DLD1 (cell line): ENCODE results near the gene HSD17B1.
"Not testable (repeated sequence)": the region's sequence is repeated elsewhere in the genome, so short reads cannot be mapped to it uniquely, and the experiment has no call there.

Source experiments
- in situ Hi-C: cut with HindIII; loops from 2 replicates; pipeline ENCODE4 v1.10.0; 2017; ENCODE audit warnings: low sequenced_read_pairs

Gene HSD17B1, protein sequence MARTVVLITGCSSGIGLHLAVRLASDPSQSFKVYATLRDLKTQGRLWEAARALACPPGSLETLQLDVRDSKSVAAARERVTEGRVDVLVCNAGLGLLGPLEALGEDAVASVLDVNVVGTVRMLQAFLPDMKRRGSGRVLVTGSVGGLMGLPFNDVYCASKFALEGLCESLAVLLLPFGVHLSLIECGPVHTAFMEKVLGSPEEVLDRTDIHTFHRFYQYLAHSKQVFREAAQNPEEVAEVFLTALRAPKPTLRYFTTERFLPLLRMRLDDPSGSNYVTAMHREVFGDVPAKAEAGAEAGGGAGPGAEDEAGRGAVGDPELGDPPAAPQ

DNA sequence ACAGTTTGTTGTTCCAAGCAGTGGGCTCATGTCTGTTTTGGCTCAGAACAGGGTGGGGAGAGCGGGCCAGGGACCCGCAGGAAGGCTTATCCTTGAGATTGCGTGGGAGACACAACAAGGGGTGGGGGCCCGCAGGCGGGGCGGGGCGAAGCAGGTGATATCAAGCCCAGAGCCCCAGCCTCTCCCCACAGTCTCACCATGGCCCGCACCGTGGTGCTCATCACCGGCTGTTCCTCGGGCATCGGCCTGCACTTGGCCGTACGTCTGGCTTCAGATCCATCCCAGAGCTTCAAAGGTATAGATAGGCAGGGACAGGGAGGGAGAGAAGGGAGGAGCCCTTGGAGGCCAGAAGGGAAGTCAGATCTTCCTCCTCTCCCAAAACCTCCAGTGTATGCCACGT is at the start of gene HSD17B1:
Gene HSD17B1 (plus strand): TSS at position 188 of the 400 bp plus-strand sequence. CDS start 11 bp downstream, at position 199.
- in situ Hi-C loops = not testable (repeated sequence)

DNA sequence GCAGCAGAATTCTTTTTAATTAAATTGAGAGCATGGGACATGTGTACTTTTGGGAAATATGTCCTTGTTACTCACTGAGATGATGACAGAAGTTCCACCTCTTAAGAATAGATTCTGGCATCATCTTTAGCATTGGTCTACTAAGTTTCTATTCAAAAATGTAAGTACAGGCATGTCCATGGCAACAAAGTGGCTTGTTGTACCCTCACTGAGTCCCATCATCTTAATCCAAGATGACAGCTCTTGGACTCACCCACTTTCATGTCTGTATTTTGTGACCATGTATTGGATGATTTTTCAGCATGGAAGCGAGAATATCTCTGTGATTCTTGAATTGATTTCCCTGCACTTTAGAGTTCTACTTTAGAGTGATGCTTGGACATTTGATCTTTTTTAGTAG is 49.8 kb upstream of the HSD17B1 start:
- in situ Hi-C loops = loop anchor here (25.0 kb wide), 1 partner anchor 191 kb away; no protein-coding TSS in a partner anchor

DNA sequence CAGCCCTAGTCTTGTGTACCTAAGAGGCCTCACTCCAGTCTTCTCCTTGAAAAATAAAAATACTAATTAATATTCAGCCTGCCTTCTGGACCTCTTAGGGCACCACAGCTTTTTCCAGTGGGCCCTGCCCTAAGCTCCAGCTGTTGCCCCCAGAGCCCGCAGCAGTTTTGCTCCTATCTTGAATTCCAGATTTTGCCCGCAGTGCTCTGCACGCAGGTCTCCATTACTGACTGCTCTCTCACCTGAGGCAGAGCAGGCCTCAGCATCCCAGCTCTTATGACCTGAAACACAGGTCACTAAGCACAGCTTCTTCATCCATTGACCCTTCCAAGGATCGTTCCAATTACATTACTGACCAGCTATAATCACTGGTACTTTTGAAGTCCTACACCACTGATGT is 45.1 kb upstream of the HSD17B1 start:
- in situ Hi-C loops = loop anchor here (25.0 kb wide), 1 partner anchor 195 kb away; no protein-coding TSS in a partner anchor

DNA sequence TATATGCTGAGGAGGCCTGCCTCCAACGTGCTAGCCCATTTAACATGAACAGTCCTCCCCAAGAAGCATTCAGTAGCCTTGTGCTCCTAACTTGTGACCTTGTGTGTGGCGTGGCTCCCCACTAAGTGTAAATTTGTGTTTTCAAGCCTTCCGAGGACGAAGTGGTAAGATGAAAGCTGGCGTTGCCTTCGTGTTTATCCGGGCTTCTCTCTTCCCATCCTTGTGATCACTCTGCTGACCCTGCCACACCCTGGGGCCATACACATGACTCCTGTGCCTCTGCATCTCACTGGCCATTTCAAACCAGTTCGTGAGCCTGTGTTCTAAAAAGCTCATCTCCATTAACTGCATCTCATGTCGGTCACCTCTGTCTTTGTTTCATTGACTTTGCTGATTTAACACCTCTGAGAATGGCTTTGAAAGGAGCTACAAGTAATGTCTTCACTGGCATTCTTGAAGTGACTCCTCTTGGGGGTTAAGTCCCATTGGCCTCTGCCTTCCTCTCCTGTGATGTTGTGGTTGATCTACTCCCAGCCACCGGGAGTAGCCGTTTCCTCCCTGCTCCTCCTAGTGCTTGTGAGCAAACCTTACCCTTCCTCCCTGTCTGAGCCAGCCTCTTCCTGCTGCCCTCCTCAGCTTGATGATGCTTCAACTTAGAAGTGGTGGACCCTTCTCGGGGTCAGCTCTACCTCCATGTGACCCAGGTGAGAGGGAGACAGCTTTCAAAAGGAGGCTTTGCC is 44.1 kb upstream of the HSD17B1 start:
- in situ Hi-C loops = loop anchor here (25.0 kb wide), 1 partner anchor 196 kb away; no protein-coding TSS in a partner anchor

DNA sequence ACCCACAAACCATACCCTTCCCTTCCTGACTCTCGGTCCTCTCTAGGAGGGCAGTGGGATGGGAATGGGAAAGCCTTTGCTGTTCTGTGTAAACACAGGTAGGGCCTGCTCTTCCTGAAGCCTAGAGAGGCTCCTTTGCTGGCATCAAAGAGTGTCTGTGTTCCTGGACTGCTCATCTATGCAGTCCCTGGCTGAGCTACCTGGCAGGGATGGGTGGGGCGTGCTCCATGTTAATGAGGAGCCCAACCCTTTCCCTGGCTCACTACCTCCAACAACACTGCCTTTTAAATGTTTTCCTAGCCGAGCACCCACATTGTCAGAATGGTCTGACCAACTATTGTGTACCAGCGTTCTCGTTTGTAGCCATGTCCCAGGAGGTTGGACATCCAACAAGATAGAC is 43.3 kb upstream of the HSD17B1 start:
- in situ Hi-C loops = loop anchor here (25.0 kb wide), 1 partner anchor 197 kb away; no protein-coding TSS in a partner anchor

DNA sequence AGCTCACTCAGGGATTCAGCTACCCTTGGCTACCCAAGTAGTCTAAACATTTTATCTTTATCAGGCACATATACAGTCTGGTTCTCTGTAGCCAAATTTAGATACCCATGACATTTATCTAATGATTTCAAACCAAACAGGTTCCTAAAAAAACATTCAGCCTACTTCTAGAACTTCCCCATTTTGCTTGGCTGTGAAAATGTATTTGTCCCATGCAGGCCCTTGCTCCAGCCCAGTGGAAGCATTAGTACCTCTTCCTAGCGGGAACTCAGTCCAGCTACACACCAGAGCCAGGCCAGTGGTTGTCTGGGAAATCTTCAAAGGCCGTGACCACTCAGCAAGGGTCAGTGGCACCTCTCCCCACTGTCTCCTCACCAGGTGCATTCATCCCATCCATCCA is 42.9 kb upstream of the HSD17B1 start:
- in situ Hi-C loops = loop anchor here (25.0 kb wide), 1 partner anchor 198 kb away; no protein-coding TSS in a partner anchor

DNA sequence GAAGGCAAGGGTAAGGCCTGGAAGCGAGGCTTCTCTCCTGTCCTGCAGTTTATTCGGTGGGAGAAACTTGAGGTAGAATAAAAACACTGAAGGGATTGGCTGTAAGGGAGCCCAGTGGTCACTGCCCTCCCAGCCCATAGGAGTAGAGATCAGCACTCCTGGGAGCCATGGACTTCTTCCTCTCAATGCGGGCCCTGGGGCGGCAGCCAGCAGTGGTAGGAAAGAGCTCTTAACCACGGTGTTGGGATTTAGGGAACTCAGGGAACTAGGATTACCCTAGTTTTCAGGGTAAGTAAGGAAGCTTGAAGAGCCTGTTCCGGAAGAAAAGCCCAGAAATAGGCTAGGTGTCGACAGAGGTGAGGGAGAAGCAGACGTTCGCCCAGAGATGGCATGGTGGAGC is 40.5 kb upstream of the HSD17B1 start:
- in situ Hi-C loops = loop anchor here (25.0 kb wide), 1 partner anchor 200 kb away; no protein-coding TSS in a partner anchor

DNA sequence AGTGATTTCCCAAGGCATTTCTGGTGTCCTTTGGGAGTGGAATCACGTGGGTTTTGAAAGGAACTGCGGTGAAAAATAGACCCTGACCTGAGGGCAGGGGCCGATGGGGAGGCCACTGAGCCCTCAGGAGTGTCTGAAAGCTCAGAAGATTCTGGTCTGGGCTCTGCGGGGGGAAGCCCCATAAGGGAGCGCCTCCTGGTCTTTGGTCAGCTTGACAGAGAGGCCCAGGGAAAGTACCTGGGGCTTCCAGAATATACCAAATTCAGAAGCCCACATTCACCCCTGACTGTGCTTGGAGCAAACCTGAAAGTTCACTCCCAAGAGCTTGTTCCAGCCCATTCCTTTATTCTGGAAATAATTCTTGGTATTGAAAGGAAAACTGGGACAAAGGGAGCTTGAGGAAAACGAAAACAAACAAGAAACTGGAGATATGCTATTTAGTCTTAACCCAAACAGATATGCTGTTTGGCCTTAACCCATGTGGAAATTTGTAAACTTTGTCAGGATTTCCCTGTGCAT is 39.9 kb upstream of the HSD17B1 start:
- in situ Hi-C loops = loop anchor here (25.0 kb wide), 1 partner anchor 200 kb away; no protein-coding TSS in a partner anchor

DNA sequence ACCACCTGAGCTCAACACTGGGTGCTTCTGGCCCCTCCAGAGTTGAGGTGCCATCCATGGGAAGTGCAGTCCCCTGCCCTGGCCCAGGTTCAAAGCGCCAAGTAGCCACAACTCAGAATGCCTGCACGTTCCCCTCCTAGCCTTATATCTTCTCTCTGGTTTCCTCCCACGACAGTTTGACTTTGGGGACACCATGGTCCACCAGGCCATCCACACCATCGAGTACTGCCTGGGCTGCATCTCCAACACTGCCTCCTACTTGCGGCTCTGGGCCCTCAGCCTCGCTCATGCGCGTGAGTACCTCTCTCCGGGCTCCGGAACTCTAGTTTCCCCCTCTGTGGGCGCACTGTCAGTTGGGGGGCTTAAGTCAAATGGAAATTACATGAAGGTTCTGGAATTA is 39.0 kb upstream of the HSD17B1 start:
- in situ Hi-C loops = loop anchor here (25.0 kb wide), 1 partner anchor 201 kb away; no protein-coding TSS in a partner anchor

DNA sequence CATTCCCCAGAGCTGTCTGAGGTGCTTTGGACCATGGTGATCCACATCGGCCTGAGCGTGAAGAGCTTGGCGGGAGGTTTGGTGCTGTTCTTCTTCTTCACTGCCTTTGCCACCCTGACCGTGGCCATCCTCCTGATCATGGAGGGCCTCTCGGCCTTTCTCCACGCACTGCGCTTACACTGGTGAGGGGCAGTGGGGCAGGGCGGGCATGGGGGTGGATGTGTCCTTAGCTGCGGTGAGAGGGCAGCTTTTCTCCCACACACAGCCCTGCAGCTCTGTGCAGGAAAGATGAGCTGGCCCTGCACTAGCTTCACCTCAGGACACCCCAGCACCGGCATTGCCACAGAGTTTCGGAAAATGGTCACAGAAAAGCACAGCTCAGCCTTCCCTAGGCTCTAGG is 38.4 kb upstream of the HSD17B1 start:
- in situ Hi-C loops = loop anchor here (25.0 kb wide), 1 partner anchor 202 kb away; no protein-coding TSS in a partner anchor

DNA sequence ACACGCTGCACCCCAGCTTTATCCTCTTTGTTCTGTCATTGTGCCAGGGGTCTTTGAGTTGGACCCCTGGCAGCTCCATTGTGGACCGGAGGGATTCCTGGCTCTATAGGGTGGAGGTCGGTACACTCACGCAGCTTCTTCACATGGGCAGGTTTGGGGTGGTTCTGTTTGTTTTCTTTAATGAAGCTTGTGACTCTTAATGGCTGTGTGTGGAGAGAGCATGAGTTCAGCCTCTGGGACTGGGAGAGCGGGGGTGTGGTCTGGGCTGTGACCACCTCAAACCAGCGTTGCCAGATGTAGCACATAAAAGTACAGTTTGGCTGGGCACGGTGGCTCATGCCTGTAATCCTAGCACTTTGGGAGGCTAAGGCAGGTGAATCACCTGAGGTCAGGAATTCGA is 37.9 kb upstream of the HSD17B1 start:
- in situ Hi-C loops = loop anchor here (25.0 kb wide), 1 partner anchor 203 kb away; no protein-coding TSS in a partner anchor

DNA sequence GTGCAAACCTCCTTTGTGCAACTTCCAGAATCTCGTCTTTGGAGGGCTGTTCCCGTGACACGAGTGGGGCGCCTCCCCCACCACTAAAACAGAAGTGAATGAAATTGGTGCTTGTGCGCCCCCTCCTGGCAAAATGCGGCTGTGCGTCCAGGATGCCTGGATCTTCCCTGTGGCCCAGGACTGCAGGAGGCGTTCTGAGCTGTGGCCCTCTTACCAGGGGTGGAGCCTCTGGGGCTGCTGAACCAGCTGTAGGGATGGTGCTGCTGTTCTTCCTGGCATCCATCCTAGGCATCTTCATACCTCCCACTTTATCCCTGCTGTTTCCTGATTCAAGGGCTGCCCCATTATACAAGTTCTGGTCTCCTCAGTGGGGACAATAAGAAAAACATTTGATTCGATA is 35.2 kb upstream of the HSD17B1 start:
- in situ Hi-C loops = loop anchor here (25.0 kb wide), 1 partner anchor 205 kb away; no protein-coding TSS in a partner anchor

DNA sequence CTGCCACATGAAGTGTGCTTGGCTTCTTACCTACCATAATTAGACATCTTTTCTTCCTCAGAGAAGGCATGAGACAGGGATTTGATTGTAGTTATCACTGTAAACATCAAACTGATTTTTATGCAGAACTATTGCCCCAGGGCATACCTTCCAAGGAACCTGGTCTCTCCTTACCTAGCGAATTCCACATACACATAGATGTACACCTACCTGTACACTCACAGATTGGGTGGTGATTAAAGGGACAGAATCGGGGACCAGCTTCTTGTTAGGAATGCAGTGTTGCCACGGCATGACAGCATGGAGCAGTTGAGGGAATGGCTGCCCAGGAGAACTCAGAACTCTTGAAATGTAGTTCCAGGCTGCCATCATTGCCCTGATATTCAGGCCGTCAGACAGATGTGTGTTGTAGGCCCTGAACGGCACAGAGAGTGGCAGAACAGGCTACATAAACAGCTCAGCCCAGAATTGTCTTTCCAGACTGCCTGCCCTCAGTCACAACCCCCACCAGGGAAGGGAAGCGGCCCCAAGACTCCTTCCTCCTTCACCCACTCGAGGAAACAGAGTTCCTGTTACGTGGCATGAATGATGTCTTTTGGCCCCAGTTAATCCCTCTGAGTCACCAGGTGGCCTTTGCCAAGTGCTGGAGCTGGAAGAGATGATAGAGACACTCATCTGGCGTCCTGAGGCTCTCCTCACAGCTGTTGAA is 34.5 kb upstream of the HSD17B1 start:
- in situ Hi-C loops = loop anchor here (25.0 kb wide), 1 partner anchor 206 kb away; no protein-coding TSS in a partner anchor

DNA sequence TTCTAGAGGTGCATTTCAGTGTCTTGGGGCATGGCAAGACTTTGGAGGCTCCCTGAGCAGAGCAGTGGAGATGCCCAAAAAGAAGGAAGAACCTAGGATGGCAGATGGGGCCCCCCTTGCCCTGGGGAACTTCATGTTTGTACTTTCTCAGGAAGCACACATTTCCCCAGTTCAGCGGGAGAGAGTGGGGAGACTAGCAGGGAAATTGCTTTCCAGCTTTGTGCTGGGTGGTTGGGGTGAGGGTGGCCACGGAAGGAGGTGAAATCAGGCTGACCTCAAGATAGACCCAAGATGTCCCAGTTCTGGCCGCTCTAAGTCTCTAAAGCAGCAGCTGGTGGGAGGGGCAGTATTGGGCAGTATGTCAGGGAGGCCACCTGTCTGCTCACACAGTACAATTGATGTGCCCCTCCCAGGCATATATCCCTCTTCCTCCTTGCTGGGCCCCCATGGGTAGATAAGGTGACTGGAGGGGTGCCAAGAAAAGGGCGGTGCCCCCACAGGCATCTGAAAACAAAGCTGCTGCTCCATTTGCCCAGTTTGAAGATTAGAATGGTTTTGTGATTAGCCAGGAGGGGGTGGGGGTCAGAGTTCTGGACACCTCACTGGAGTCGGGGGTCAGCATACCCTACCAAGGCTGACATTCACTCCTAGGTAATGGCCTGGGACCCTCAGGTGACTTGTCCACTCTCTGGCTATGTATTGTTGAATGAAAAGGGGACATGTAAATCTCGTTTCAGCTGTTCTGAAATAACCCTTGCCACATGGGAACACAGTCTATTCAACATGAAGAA is 33.8 kb upstream of the HSD17B1 start:
- in situ Hi-C loops = loop anchor here (25.0 kb wide), 1 partner anchor 207 kb away; no protein-coding TSS in a partner anchor

DNA sequence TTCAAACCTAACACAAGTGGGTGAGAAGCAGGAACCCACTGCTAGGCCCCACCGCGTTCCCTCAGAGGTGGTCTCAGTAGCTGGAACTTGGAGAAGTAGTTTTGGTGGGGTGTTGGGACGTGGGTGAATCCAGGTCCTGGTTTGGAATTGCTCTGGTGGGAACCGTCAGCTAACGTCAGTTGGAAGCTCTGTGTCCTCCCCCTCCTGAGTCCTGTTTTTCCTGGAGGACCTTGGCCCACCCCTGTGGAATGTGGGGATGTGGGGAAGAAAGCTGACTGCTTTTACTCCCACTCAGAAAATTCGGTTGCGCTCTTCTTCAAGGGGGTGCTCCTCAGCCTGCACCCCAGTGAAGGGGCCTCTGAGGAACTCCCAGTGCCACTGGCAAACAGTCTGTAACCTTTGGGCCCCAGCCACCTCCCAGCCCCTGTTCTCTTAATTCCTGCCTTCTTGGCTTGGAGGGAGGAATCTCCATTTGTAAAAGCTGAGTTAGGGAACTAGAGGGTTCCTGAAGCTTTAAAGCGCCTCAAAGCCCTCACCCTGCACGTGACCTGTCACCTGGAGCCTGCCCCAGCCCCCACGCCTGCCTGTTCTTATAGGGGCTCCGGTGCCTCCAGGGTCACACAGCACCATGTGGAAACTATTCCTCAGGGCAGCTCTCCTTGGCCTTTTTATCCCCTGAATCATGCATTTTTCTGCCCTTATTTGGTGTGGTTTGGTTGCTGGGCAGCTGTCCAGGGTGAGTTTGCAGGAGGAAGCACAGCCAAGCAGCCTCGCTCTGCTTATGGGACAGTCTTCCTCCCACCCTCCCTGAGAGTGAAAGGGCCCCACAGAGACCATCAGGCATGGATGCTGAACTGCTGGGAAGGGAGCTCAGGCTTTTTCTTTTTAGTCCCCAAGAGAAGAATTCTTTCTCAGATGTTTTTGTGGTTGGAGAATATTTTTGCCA is 32.9 kb upstream of the HSD17B1 start:
- in situ Hi-C loops = loop anchor here (25.0 kb wide), 1 partner anchor 208 kb away; no protein-coding TSS in a partner anchor

DNA sequence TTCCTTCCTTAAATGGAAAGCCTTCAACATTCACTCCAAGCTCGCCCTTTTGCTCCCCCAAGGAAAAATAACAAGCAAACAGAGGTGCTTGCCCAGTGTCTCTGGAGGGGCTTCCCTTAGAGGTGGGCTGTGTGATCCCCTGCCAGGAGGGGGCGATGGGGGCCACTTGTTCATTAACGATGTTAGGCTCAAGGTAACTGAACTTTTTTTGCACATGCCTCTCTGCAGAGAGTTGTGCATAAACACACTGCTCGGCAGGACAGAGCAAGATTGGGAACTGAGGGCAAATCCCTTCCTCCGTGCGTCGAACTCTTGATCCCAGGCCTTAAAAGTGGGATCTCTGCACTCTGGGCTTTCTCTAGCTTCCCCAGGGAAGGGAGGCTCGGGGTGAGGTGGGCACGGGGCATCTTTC is 32.2 kb upstream of the HSD17B1 start:
- in situ Hi-C loops = loop anchor here (25.0 kb wide), 1 partner anchor 208 kb away; no protein-coding TSS in a partner anchor

DNA sequence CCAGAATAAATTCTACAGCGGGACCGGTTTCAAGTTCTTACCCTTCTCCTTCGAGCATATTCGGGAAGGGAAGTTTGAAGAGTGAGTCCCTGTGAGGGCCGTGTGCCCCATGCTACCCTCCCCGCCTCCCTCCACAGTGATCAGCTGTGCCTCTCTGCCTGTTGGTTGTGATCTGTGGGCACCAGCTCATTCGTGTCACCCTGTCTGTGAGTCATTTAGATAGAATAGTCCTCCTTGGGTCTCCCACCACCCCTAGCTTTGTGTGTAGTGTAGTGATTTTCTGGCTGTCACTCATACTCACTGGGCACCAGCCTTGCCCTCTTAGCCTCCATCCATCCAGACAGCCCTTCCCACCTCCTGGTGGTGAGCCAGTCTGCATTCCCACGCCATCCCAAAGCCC is 31.7 kb upstream of the HSD17B1 start:
- in situ Hi-C loops = loop anchor here (25.0 kb wide), 1 partner anchor 209 kb away; no protein-coding TSS in a partner anchor

DNA sequence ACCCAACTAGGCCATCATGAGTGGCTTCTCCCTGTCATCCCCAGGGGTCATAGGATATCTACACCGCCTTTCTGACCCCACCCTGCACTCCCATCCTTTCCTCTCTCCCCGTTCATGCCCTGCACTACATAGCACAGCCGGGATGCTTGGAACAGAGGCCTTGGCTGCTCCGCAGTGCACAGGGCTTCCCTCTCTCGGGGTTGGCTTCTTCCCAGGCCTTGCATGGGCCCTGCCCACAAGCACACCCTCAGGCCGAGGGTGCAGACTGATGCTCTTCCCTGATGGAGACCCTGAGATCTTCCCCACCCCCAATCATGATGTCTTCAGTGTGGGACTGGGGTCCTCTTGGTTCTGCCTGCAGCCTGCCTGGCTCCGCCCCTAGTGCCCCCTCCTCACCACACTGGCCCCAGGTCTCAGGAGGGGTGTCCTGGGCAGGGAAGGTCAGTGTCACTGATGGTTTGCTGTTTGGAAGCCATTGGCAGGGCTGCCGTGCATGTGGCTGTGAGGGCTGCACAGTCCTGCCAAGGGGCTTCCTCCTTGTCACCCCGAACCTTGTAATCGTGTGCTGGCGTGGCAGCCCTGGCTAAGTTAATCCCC is 31.0 kb upstream of the HSD17B1 start:
- in situ Hi-C loops = loop anchor here (25.0 kb wide), 1 partner anchor 209 kb away; no protein-coding TSS in a partner anchor
